H4 (cell line): ENCODE data around the gene NF2. TPM values are rescaled to one million over a fixed set of nuclear protein-coding genes. Genes with fewer than 3 reads are reported as not detected.

Experiments used
- DNase-seq: peaks from one replicate; pipeline ENCODE4 v3.0.0-alpha.2; 2015; ENCODE audit warnings: low spot score
- total RNA-seq: library from RNA; depleted of rRNA; stranded (reverse); fragments of >200 nt; shearing (Covaris generic); gene quantifications from 2 replicates; pipeline ENCODE4 v1.2.3, GENCODE V29; 2014

NF2 gene
- total RNA-seq, 1 experiment from 2014 or later, result 32.4 TPM

DNA sequence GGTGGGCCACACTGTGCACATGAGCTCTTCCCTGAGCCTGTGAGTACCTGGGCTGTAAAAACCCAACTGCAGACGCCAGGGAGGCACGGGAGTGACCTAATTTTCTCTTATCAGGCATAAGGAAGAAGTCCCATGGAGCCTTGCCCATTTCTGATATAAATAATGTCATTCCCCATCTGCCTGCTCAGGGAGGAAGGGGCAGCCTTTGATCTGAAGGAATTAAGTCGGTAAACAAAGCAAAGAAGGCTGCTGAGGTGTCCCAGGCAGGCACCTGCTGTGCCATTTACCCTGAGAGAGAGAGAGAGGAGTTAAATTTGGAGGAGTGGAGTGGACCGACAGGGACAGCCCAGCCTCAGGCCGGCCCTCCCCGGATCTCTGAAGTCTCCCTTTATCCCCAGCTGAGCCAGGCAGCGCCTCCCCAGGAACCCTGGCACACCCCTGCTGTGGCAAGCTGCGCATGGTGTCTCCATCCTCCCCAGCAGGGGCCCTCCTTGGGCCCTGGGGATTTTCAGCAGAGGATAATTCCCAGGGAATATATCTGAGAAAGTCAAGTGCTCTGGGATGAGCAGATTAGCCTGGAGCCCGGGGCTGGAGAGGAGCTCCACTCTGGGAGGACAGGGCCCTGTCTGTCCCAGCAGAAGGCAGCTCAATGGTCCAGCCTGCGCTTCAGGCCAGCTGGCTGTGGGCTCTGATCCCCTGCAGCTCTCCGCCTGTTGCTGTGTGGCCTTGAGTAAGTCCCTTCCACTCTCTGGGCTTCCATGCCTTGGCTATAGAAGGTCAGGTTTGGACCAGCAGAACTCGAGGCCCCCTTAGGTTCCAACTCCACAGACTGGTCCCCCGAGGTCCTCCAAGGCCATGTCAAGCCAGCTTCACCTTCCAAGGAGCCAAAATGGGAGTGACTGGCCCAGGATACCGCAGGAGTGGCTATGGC lies 98.8 kb downstream of the NF2 start:
- DNase-seq, result no peak

DNA sequence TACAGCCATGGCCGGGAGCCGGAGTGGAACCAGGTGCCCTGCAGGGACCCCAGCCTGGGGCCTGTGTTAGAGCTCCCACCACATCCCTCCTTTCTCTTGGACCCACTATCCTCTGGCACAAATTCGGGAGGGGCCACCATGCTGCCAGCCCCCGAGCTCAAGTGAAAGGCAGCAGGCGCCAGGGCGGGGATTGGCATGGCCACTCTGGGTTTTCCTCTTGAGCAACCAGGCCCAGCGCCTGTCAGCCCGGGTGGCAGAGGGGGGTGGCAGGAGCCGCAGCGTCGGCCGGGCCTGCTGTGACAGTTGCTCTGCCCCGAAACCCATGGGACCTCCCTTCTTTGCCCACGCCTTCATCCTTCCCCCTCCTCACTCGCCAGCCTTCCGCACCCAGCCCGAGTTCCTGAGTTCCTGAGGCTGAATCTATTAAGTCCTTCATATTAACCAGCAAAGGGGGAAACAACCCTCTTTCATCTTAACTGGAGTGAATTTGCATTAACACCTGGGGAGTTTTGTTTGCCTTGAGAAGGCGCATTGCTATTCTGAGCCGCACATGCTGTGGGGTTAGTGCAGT lies 99.6 kb downstream of the NF2 start:
- DNase-seq, result no peak

DNA sequence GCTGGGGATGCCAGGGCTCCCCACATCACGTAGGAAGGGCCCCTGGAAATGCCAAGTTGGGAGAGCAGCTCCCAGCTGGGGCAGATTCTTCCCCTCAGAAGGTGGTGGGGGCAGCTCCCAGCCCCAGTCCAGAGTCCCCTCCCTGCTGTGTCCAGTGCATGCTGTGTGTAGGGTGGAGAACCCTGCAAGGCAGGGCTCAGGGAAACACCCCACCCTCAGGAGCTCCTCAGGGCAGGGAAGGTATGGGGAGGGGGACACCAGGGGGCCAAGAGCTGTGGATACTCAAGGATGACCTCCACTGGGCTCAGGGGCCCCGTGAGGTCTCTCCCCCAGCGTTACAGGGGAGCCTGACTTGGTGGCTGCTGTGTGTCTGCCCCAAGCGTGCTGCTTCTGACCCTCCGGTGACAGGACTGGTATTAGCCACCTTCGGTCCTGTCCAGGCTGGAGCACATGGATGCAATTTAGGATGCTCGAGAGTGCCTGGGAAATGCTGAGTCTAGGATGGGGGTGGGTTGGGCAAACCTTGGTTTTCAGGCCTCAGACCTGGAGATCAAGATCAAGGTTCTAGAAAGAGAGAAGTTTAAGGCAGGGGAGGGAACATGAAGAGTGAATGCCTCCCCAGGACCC lies 100.2 kb downstream of the NF2 start:
- DNase-seq, result no peak

DNA sequence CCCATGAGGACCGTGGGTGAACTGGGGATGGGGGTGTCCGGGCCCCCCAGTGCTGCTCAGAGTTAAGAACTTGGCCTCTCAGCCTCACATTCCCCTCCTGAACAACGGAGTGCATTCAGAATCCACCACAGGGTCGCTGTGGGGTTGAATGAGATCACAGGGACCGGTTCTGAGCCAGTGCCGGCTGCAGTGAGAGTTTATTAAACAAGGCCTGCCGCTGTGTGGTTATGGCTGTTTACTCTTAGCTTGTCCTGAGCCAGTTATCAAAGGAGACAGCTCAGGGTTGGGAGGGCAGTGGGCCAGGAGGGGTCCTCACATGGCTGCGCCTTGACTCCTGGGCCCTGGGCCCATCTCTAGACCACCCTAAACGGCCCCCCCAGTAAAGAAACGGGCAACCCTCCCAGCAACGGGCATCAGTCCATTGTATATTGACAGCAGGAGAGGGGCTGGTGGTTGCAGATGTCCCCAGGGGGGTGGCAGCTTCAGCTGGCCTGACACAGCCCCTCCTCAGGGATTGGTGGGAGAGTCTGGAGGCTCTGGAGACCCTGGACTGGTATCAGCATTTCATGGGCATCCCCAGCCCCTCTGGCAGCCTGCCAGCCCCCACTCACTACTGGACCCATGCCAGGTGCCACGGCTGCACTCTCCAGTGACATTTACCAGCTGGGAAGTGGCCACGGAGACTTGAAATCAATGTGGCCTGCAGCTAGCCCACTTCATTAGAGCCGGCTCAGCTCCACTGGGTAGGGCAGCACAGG lies 101.3 kb downstream of the NF2 start:
- peak; percentile 71 for DNase-seq

DNA sequence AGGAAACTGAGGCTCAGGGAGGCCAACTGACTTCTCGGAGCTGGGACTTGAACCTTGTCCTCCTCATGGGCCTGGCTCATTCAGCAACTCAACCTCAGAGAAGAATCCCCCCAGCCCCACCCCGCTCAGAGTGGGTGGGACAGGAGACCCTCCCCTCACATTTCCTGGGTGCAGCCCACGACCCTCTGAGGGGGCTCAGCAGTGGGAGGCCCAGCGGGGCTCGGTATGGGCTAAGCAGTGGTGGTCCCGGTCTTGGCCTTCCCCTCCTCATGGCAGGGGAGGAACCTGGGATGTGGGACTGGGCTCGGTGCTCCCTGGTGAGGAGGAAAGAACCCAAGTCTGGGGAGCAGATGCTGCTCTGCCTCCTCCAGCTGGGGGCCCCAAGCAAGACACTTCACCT lies 102.2 kb downstream of the NF2 start:
- no peak for DNase-seq

DNA sequence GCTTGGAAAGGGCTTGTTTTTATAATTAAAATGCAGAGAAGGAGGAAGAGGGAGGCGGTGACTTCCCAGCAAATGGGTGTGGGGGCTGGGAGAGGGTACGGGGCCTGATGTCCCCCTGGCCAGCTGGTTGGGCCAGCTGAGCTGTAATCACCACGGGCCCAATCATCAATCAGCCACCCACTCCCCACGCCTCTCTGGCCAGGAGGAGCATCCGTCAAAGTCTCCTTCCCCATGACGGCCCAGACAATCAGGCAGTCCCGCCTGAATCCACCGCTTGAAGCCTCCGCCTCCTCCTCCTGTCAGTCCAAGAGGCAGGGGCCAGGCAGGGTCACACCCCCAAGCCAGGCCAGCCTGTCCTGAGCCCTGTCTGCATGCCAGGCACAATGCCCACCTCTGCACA lies 103.1 kb downstream of the NF2 start:
- no peak for DNase-seq

DNA sequence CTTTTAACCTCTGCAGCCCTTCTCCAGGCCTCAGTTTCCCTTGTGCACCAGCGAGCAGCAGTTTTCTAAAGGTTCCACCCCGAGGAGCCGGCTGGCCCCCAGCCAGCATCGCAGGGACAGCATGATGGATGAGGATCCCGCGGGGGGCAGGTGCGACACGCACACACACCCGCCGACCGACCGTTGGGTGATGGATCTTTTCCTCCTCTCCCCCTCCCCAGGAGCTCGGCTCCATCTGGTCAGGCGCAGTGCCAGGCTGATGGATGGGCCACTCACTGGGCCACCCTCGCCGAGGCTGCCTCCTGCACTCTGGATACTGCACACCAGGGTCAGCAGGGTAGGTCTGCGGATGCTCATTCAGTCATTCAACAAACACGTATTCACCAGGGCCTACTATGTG lies 103.6 kb downstream of the NF2 start:
- no peak for DNase-seq

DNA sequence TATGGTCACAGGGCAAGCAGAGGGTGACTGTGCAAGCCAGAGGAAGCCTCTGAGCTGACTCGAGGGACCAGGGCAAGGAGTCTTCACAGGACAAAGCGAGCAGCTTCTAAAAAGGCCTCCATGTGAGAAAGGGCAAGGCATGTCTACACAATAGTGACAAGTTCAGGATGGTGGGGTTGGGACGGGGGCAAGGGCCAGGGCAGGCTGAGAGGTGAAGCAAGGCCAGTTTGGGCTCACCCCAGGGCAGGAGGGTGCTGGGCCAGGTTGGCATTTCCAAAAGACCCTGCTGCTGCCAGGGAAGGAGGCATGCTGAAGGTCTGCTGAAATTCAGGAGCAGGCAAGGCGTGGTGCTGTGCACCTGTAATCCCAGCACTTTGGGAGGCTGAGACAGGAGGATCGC lies 104.0 kb downstream of the NF2 start:
- no peak for DNase-seq

DNA sequence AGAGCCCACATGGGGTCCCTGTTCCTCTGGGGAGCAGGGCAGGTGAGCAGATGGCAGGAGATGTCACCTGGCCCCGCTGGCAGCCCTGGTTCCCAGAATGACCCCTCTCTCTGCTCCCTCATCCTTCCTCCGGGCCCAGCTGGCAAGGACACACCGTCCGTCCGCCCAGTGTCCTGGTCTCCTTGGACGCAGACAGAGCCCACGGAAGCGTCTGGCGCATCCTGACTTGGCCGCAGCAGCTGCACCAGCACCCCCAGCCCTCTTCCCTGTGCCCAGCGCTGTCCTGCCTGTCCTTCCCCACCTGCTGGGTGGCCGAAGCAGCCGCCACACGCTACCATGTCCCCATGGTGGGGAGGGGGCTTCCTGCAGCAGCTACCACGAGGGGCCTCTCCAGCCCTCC lies 106.8 kb downstream of the NF2 start:
- DNase-seq, result no peak

DNA sequence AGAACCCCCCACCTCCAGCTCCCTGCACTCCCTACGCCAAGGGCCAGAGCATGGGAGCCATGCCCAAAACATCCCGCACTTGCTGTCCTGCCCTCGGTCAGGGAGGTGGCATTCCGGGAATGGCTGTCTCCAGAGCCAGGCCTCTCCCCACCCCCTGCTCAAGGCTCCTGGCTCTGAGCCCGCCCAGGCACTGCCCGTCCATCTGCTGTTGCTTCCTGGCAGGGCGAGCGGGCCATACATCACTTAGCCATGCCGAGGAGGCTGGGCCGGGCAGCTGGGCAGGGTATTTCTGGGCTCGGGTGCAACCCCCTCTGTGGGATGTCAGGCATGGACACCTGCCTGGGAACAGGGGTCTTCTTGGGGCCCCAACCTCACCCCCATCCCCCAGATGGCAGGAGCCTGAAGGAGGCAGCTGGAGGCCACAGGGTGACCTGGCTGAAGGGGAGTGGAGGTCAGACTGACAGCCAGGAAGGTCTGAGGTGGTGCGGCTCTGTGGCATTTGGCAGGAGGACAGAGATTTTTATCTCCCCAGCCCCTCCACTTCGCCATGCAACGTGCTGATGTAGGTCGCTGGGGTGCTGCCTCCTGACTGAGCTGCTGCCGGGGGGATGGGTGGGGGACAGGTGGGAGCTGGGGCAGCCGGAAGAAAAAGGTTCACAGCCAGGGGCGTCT lies 107.6 kb downstream of the NF2 start:
- peak; percentile 34 for DNase-seq

DNA sequence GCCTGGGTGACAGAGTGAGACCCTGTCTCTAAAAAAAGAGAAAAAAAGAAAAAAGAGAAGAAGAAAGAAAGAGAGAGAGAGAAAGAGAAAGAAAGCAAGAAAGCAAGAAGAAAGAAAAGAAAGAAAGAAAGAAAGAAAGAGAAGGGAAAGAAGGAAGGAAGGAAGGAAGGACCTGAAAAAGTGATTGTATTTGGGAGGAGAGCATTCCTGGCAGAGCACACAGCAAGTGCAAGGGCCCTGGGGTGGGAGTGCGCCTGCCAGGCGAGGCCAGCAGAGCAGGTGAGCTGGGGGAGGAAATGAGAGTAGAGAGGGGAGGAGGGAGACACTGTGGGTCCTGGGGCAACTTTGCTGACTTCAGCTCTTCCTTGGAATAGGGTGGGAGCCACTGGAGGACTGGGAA lies 108.7 kb downstream of the NF2 start:
- no peak for DNase-seq

DNA sequence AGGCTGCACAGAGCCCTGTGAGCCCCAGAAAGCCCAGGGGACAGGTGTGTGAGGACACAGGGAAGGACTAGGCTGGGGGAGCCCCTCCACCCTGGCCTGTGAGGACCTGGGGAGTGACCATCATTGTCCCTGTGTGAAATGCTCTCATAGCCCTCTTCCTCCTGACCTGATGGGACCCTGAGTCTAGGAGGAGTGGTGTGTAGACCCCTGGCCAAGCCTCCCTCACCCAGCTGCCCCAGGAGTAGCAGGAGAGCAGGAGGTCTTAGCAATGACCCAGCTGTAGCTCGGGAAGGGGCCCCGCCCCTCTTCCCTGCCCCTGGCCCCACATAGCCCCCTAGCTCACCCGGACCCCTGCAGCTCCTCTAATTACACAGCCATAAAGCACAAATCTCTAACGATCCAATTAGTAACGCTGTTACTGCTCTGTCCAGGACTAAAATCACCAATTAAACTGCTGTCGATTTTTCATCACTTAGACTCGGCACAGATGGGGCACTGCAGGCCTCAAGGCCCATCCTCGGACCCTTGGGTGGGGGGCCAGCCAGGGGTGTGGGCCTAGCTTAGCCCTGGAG lies 109.8 kb downstream of the NF2 start:
- DNase-seq, result no peak

DNA sequence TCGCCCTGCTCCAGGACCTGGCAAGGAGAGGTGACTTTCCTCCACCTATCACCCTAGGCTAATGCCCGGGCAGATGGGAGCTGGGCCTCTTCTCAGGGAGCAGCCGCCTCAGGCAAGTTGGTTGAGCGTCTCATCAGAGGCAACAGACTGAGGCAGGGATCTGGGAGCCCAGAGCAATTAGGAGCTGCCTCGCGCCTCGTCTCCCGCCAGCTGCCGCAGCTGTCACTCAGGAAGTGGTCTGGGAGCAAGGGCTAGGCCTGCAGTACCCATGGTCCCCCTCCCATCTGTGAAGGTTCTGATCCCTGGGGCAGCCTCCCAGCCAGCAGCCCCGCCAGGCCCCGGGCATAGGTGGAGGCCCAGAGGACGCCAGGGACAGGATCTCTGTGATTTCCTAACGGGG lies 111.8 kb downstream of the NF2 start:
- DNase-seq, result no peak

DNA sequence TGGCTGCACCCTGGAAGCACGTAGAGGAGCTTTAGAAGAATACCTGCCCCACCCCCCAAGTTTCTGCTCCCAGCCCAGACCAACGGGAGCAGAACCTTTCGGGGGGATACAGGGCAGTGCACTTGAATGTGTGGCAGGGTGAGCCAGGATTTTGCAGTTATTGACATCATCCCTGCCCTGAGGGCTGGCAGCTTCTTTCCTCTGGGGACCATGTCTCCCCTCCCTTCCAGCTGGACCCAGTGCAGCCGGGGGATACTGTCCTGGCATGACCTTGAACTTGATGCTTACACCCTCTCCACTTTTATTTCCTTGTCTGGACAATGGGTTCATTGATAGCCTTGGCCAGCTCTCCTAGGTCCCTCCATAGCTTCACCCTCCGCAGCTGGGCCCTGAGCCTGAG lies 112.3 kb downstream of the NF2 start:
- no peak for DNase-seq

DNA sequence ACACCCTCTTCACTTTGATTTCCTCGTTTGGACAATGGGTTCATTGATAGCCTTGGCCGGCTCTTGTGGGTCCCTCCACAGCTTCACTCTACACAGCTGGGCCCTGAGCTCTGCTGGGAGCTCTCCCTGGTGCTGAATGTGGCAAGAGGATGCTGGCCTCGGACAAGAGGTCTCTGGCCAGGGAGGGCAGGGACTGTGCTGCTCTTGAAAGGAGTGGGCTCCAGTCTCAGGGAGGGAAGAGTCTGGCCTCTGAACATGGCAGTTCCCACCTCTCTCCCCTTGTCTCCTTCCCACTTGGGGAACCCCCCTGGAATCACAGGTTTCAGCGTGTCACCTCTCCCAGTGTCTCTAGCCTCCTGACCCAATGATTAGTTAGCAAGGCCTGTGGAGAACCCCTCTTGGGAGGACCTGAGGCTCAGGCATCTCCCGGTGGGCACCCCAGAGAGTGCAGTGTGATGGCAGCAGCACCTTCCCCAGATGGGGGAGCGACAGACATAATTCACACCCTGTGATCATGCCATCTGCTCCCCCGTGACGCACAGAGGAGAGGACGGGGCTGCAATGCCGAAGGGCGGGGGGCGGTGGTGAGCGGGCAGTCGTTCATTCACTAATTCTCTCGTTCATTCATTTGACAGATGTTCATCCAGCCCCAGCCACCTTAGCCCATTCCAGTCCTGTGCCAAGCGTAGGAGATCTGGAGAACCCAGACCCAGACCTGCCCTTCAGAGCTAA lies 113.5 kb downstream of the NF2 start:
- peak; percentile 18 for DNase-seq

DNA sequence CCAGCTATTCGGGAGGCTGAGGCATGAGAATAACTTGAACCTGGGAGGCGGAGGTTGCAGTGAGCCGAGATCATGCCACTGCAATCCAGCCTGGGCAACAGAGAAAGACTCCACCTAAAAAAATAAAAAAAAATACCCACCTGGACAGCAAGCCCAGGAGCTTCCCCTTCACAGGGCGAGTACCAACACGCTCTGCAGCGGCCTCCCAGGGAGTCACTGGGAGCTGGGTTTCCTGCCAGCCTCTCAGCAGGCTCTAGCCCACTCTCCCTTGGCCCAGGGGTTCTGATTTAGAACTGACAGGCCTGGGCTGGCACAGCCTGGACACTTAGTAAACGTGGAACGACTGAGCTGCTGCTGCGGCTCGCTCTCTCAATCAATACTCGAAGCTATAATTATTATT lies 114.4 kb downstream of the NF2 start:
- no peak for DNase-seq

DNA sequence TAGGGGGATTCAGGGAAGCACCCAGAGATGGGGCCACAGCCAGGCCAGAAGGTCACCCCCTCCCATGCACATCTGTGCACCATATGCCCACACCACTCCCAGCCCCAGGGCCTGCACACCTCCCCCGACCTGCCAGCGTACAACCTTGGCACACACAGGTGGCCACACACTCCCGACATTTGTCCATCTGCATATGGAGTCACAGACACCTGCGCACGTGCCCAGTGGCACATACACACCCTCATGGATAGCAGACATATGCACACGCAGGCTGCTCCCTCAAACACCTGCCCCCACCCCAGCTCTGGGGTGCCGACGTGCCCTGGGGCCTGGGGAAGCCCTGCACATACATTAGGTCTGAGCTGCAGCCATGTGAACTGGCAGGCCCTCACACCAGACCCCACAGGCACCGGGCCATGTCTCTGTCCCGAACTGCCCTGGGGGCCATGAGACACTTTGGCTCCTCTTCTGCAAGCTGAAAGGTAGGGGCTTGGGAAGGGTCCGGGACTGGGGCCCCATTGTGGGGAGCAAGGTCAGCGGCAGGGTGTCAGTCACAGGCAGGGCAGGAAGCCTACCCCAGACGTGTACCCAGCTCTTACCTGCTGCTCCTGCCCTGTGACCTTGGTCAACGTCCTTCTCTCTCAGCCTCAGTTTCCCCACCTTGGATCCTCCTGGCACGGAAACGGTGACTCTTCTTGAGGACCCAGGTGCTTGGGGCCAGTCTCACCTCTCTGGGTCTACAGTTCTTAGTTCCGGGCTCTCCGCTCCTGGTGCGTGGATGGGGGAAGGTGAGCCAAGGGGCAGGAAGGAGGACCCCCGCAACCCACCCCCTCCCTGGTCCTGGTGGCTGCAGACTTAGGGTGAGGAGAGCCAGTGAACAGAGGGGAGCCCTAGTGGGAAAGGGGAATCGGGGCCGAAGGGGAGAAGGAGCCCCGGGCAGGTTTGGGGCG lies 115.8 kb downstream of the NF2 start:
- no peak for DNase-seq

DNA sequence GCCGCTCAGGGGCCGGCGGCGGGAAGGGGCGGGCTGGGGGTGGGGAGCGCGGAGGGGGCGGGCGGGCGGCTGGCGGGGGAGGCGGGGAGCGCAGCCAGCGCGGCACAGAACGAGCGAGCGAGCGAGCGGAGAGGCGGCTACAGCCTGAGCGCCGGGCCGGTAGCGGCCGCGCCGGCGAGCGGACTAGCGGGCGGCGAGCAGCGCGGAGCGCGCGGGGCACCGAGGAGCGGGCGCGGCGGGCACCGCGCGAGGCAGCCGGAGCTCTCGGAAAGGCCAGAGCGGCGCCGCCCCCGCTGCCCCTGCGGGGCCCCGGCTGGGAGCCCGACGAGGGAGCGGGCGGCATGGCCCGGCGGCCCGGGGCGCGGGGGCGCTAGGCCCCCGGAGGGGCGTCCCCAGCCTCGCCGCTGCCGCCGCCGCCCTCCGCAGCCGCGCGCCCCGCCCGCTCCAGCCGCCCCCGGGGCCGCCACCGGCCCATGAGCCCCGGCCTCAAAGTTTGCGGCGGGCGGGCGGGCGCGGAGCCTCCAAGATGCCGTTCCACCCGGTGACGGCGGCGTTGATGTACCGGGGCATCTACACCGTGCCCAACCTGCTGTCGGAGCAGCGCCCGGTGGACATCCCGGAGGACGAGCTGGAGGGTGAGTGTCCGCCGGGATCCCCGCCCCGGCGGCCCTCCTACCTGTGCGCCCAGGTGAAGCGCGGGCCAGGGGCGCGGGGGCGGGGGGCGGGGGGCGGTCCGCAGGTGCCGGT lies 116.6 kb downstream of the NF2 start, which contains the start of gene CABP7:
Gene CABP7 (plus strand): TSS at position 105 of the 747 bp plus-strand sequence. CDS start 422 bp downstream, at position 527.
- DNase-seq, result no peak
